GM19023 (cell line): Measurements from ENCODE around the gene MARK4.
"Not testable (repeated sequence)": the region's sequence is repeated elsewhere in the genome, so short reads cannot be mapped to it uniquely, and the experiment has no call there.

Source experiments
- ATAC-seq: cut with Tn5 transposase; IDR thresholded peaks from one replicate; pipeline ENCODE4 v1.9.1; 2021; ENCODE audit warnings: mild to moderate bottlenecking, moderate library complexity; ENCODE audit not compliant: unreplicated experiment

The MARK4 gene

GRCh38 chr19:45250832-45251451 lies at the start of gene MARK4:
Gene MARK4 (plus strand): TSS chr19:45251271. CDS start chr19:45251589, 318 bp downstream.
- ATAC-seq = no peak

- no peak for ATAC-seq
These were observed 48.4 kb upstream of the MARK4 start for GRCh38 chr19:45202637-45203036.

GRCh38 chr19:45205810-45206209 lies 45.3 kb upstream of the MARK4 start:
- ATAC-seq = no peak

- ATAC-seq = no peak
These were observed 44.7 kb upstream of the MARK4 start for GRCh38 chr19:45206328-45206727.

GRCh38 chr19:45211751-45212381 lies 39.2 kb upstream of the MARK4 start:
- no peak for ATAC-seq

GRCh38 chr19:45213031-45213430 lies 38.0 kb upstream of the MARK4 start:
- no peak for ATAC-seq

- ATAC-seq = no peak
These were observed 35.5 kb upstream of the MARK4 start for GRCh38 chr19:45215391-45216191.

GRCh38 chr19:45216667-45217066 lies 34.4 kb upstream of the MARK4 start:
- no peak for ATAC-seq

GRCh38 chr19:45217193-45217956 lies 33.7 kb upstream of the MARK4 start:
- no peak for ATAC-seq

GRCh38 chr19:45217957-45218334 lies 33.1 kb upstream of the MARK4 start:
- ATAC-seq = no peak

GRCh38 chr19:45218426-45218825 lies 32.6 kb upstream of the MARK4 start:
- ATAC-seq = no peak

- ATAC-seq = no peak
These were observed 31.9 kb upstream of the MARK4 start for GRCh38 chr19:45218911-45219743.

- ATAC-seq = no peak
These were observed 28.3 kb upstream of the MARK4 start for GRCh38 chr19:45222724-45223123.

- ATAC-seq = no peak
These were observed 27.2 kb upstream of the MARK4 start for GRCh38 chr19:45223879-45224278.

GRCh38 chr19:45224645-45225044 lies 26.4 kb upstream of the MARK4 start:
- ATAC-seq = no peak

- not testable (repeated sequence) for ATAC-seq
These were observed 22.0 kb upstream of the MARK4 start for GRCh38 chr19:45229056-45229455.

- ATAC-seq = no peak
These were observed 19.2 kb upstream of the MARK4 start for GRCh38 chr19:45231891-45232290.

GRCh38 chr19:45234089-45234869 lies 16.8 kb upstream of the MARK4 start:
- no peak for ATAC-seq

- ATAC-seq = no peak
These were observed 15.6 kb upstream of the MARK4 start for GRCh38 chr19:45235485-45235884.

- ATAC-seq = no peak
These were observed 12.5 kb upstream of the MARK4 start for GRCh38 chr19:45238556-45238955.
